HG02938 (cell line): ENCODE data around the gene CFAP100.
A peak's percentile ranks its signal among the peaks of the same experiment; 100 is the strongest.

ENCODE experiments used
- ATAC-seq: cut with Tn5 transposase; IDR thresholded peaks from one replicate; pipeline ENCODE4 v1.9.1; 2021; ENCODE audit warnings: mild to moderate bottlenecking, moderate library complexity; ENCODE audit not compliant: unreplicated experiment

CFAP100 gene

DNA sequence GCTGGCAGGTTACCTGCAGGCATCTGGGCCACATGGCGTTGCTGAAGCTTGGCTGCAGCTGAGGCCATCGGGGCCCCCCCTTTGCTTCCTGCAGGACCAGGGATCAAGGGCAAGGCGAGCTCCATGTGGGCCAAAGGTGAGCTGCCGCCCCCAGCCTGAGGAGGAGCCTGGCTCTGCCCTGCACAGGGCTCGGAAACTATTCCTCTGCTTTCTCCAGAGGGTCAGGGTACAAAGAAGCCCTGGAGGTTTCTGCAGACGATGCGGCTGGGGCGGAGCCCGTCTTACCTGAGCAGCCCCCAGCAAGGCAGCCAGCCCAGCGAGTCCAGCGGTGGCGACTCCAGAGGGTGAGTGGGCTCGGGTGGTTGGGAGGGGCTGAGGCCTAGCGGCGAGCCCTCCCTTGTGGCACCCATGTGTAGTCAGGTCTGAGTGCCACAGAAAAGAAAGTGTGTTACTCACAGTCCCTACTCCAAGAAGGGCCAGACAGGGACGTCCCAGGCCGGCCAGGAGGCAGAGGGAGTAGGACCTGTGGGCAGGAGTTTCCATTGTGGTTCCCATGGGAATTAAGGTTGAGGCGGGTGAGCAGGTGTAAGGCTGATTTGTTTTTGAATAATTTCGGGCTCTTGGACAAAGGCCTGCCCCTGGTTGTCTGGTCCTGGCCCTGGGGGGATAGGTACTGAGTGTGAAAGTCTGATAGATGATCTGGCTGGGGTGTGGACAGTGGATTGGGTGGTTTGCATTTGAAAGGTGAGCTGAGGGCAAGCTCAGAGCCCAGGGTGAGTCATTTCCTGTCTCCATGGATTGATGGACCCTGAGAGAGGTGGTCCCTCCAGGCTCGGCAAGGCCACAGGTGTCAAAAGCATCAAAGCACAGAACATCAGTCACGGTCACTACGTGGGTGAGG is 25.4 kb downstream of the CFAP100 start:
- no peak for ATAC-seq

DNA sequence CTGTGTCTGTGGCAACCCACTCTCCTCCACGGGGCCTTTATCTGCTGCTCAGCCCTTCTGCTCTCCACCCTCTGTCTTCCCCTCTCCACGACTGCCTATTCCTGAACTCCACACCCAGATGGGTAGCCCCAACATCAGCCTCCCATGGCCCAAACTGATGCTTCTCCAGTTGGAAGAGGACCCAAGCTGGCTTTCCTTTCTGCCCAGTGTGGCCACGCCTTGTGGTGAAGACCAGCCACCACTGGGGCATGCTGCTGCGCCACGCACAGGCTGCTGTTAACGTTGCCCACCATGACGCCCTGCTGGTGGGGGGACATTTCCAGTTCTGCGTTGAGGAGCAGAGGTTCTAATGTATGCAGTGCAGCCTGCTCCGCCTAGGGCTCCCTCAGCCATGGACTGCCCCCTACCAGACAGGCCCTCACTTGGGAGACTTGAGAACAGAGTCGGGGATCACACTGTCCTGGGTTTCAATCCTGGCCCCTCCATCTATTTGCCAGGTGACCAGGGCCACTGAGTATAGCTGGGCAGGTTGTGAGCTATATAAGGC is 26.9 kb downstream of the CFAP100 start:
- ATAC-seq: no peak

DNA sequence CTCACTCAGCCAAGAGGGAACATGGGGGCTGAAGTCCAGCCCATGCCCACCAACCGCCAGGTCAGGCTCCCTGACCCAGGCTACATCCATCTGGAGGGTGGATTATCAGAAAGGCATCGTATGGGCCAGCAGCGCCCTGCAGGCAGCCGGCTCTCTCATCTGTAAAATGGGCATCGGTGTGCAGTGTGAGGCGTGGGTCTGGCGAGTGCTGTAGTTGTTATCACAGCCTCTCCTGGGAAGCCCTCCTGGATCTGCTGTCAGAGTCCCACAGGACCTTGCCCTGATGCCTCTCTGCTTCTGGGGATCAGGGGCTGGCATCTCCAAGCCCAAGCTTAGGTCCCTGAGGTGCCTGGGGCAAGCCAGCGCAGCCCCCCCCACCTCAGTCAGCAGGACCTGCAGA is 27.4 kb downstream of the CFAP100 start:
- ATAC-seq: no peak

DNA sequence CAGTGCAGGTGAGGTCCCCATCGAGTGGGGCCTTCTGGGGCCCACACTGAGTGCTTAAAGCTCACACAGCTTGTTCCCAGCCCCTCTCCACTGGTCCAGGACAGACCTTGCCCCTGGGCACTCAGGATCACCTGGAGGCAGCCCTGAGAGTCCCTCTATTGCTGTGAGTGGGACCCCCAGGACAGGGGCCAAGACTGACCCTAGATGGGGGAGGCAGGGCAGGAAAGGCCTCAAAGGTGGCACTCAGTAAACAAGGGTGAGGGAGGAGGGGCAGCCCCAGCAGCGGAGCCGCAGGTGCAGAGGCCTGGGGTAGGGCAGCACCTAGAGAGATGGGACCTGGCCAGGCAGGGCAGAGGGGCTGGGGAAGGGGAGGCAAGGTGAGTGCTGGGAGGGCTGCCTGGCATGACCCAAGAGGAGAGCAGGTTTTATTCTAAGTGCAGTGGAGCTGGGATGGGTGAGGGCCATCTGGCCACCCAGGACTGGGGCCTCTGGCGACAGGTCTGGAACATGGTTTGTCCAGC is 27.9 kb downstream of the CFAP100 start:
- no peak for ATAC-seq

DNA sequence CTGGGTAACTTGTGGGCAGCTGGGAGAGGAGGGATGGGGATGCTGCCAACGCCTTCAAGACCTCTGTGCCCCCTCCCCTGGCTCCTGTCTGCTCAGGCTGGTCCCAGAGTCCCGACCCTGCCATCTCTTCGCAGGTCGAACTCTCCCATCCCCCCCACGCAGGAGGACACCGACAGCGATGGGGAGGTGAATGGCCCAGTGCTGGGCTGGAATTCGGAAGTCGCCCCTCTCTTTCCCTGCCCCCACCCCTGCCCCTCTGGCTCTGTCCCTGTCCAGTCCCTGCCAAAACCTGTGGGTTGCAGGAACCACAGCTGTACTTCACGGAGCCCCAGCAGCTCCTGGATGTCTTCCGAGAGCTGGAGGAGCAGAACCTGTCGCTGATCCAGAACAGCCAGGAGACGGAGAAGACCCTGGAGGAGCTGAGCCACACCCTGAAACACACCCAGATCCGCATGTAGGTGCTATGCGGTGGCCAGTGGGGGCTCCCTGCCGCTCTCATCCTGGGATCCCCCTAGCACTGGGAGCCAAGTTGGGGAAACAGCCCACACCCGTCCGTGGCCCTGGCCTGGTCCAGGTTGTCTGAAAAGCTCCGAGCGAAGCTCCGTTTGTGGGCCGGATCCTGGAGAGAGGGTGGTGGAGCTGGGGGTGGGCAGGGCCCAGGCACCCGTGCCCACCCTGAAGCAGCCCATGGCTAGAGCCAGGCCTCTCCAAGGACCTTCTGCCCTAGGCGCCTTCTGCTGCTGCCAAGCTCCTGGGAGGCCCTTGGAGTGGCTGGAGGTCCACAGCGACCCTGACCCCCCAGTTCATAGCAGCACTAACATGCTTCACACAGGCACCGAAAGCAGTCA is 28.7 kb downstream of the CFAP100 start:
- no peak for ATAC-seq

DNA sequence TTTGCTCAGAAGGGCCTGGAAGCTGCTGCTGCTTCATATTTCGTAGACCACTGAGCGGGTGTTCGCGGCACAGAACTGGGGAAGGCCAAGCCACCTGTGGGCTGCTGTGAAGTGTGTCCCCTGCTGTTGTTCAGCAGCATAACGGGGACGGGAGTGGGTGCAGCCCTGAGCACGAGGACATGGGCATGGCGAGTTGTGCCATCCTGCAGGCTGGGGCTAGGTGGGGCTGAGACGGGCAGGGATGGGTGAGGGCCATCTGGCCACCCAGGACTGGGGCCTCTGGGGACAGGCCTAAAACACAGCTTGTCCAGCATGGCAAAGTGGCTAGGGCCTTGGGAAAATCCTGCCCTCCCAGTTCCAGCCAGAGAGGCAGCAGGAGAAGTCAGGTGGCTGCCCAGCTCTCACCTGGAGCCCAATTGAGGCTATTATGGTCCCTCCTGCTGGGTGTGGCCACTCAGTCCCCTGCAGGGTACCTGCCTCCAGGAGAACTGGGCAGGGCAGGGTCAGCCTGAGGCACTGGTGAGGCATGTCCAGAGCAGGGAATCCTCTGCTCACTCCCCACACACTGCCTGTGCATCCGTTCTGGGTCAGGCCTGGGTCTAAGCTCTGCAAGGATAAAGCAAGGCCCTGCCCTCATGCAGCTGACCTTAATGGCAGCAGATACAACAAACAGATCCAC is 29.5 kb downstream of the CFAP100 start:
- no peak for ATAC-seq

DNA sequence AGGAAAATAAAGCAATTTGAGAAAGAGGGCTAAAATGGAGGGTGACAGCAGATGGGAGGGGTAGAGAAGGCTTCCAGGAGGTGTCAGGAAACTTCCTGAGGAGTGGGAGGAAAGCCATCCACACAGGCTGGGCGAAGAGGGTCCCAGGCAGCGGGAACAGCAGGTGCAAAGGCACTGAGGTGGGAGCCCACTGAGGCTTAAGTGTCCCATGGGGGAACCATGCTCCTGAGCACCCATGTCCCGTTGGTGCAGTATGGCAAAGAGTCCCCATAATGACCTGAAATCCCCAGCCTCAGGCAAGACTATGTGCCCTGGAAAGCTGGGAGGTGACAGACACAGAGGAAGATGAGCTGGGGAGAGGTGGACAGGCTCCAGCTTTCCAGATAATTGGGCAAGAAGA is 30.0 kb downstream of the CFAP100 start:
- ATAC-seq: no peak

DNA sequence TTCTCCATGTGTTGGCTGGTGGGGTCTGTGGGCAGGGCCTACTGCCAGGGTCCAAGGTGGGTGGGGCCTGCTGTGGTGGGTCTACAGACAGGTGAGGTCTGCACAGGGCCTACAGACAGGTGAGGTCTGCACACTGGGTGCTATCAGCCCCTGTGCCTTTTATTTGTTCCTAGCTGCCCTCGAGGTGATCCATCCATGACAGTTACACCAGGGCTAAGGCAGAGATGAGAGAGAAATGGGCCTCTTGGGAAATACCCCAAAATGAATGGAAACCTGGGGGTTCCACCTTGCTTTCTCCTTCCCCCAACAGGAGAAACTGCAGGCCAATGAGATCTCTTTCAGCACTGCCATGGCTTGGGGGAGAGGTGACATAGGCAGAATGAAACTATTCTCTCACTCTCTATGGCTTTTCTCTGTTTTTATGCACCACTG is 36.4 kb downstream of the CFAP100 start:
- ATAC-seq: peak; percentile 77

DNA sequence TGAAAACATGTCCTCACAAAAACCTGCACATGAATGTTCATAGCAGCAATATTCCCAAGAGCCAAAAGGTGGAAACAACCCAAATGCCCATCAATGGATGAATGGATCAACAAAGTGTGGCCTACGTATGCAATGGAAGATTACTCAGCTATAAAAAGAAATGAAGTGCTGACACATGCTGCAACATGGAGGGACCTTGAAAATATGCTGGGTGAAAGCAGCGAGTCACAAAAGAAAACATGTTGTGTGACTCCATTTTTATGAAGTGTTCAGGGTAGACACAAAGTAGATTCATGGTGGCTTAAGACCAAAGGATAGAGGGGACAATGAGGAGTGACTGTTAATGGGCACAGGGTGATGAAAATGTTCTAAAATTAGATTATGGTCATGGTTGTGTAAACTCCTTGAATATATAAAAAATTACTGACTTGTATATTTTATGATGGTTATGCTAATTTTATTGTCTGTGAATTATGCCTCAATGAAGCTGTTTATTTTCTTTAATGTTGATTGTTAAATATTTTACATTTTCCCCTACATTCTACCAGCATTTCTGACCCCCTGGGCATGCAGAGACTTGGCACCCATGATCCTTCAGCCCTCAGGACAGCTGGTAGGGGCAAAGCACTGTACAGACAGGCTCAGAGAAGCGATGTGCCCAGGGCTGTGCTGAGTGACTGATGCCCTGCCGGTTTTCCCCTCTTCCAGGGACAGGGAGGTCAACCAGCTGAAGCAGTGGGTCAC is 37.8 kb downstream of the CFAP100 start:
- ATAC-seq: no peak

DNA sequence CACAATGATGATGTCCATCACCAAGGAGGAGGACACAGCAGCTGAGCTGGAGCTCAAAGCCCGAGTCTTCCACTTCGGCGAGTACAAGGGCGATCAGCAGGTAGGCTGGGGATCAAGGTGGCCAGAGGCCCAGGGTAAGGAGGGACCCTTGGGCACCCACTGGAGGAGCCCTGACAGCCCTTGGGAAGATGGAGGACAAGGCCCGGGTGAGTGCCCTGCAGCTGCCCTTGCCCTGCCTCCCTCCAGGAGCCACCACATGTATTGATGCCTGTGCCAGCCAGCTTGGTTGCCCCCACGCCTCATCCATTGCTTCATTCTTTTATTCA is 38.4 kb downstream of the CFAP100 start:
- ATAC-seq: no peak

DNA sequence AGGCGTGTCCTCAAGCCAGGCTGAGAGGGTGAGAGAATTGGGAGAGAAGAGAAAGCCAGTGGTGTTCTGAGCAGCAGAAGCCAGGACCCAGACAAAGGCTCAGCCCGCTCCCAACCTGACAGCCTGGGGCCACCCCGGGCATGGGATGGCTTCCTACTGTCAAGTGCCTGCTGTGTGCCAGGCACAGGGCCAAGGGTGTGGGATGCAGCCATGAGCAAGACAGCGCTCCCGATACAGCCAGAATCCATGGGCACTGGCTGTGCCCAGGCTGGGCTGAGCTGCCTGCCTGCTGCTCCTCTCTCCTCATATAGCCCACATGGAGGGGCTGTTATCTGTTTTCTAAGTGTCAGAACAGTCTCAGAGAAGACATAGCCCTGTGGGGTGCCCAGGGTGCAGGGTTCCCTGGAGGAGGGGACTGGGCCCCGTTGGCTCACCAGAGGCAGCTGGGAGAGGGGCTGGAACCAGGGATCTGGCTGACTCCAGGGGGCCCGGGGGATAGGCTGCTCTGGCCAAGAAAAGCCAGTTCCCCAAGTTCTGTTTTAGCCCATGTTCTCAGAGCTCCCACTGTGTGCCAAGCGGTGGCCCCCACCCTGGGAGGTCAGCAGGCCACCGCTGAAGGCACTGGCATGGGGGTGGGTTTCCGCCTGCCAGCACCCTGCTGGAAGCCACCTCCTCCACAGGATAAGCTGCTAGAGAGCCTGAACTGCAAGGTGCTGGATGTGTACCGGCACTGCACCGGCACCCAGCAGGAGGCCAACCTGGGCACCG is 39.0 kb downstream of the CFAP100 start:
- ATAC-seq: no peak

DNA sequence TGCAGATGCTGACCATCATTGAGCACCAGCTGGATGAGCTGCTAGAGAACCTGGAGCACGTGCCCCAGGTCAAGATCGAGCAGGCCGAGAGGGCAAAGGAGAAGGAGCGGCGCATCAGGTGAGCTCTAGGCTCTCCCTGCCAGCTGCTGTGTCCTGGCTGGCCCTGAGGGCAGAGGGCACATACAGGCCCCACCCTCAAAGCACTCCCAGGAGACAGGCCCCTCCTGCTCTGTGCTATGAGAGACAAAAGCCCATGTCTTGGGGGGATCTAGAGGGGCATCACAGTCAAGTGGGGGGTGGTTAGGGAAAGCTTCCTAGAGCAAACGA is 39.5 kb downstream of the CFAP100 start:
- ATAC-seq: no peak

DNA sequence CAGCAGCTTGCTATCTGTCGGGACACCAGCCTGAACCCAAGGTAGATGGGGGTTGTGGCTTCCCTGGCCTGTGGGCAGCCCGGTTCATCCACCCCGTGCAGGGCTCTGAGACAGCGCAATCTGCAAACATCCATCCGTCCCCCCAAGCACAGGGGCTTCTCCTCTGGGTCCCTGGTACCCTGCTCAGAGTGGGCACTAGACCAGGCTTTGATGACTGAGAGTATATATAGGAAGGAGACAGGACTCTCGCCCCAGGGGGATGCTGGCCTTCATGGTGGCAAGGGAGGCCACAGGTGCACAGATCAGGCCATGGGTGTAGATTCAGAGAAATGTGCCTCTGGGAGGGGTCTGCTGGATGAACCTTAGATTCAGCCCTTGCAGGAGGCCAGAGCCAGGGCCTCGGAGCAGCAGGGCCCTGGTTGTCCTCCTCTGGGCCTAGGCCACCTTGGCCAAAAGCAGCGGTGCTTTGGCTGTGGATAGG is 40.3 kb downstream of the CFAP100 start:
- no peak for ATAC-seq

DNA sequence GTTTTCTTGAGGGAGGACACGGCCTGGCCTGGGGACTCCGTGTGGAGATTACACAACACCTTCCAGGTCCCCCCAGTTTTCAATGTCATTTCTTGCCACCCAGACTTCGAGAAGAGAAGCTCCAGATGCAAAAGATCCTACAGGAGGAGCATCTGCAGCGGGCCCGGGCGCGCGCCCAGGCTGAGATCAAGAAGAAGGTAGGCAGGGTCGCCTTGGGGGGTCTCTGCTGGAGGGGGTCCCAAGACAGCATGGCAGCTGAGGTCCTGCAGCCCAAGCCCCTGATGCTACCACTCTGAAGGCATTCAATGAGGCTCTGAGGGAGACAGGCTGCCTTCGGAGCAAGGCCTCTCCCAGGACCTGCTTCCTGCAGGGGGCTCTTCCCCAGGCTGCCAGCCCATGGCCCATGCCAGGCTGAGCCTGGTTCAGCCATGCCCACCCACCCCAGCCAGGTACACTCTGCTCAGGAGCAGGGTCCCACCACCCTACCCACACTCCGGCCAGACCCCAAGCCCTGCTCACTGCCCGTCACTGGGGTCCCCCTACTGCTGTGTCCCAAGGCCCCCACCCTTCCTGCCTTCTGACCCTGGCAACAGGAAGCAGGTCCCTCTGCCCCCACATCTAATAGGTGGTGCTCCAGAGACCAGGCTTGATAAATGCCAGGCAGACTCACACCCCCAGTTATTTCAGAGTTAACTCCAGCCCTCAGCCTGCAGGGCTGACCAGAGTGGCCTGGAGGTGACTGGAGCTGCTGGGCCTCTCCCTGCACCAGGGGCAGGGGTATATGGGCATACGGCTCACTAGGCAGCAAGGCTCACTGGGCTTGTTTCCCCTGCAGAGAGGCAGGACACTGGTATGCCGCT is 41.0 kb downstream of the CFAP100 start:
- ATAC-seq: no peak

DNA sequence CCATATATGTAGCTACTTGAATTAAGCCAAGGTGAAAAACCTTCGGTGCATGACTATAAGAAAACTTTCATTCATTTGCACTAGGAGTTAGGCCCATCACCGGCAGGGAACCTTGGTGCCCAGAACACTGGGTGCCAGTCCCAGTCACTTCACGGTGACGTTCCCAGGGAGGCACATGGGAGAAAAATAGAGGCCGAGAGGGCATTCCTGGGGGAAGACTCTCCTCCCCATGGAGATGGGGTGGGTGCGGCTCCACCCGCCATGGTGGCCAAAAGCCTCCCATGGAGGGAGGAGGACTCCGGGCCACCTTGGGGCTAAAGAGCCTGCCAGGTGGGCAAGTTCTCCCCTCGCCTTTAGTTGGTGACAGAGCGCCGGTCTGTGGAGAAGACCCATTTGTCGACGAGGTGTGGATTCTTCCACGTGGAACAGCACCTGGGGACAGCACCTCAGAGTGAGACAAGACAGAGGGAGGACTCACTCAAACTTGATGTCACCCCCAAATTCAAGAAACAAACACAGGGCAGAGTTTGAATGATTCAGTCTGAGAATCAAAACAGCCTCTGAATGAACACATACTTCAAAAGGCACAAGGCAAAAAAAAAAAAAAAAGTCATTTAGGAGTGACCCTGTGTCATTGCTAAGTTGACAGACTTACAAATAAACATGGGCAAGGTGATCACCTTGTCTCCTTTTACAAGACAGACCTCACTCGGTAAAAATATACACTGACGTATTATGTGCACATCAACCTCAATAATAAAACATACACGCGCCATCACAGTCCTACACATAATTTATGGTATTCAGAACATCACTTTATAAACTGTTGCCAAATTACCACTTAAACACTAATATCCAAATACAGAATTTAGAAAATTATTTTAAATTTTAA is 42.4 kb downstream of the CFAP100 start:
- no peak for ATAC-seq

DNA sequence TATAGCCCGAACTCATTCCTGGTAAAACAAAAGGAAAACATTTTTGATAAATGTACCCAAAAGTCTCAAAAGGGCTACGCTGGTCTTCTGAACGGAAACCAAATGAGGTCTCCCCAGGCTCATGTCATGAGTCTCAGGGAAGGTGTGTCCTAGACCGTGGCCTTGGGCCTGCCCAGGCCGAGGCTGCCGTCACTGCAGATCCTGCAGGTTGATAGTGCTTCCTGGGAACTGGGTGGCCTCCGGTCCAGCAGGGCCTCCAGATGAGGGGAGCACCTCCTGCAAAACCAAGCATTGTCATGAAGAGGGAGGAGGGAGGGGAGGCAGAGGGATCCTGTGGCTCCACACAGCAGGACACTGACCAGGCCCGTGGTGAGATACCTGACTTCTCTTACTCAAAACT is 43.5 kb downstream of the CFAP100 start:
- no peak for ATAC-seq

DNA sequence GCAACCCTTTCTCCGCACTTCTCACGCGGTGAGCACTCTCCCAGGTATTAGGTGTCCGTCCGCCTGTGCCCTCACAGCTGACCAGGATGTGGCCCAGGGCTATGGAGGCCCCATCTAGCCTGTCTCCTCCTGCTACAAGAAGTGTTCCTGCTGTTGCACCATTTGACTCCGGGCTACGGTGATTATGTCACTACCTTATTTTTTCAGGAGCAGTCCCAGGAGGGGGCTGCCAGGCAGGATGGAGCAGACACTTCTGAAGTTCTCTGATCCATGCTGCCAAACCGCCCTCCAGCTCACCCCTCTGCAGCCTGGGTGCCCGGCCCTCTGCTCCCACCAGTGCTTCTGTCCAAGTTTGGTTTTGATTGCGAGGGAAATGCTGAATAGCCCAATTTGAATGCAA is 44.0 kb downstream of the CFAP100 start:
- ATAC-seq: no peak
